H9 (cell line): ENCODE results near the gene ITK. TPM values are rescaled to one million over a fixed set of nuclear protein-coding genes. Genes with fewer than 3 reads are reported as not detected.

Experiments
- DNase-seq: peaks from one replicate; pipeline ENCODE4 v3.0.0-alpha.2; 2017
- H2AFZ ChIP-seq: one replicate; pipeline ENCODE4 v1.6.1; 2013; ENCODE audit warnings: mild to moderate bottlenecking, low read length, control low read depth, moderate library complexity
- H2AK5ac ChIP-seq: 2 replicates; pipeline ENCODE4 v1.6.1; 2013; ENCODE audit warnings: low read length, control low read depth, mixed read lengths; ENCODE audit not compliant: insufficient read length
- H2BK120ac ChIP-seq: one replicate; pipeline ENCODE4 v1.6.1; 2013; ENCODE audit warnings: low read depth, mild to moderate bottlenecking, low read length, control low read depth, inconsistent platforms; ENCODE audit not compliant: poor library complexity, severe bottlenecking
- H2BK12ac ChIP-seq: 2 replicates; pipeline ENCODE4 v1.6.1; 2013; ENCODE audit warnings: low read length, control low read depth, mixed read lengths, low read depth; ENCODE audit not compliant: insufficient read length
- H2BK15ac ChIP-seq: 2 replicates; pipeline ENCODE4 v1.6.1; 2013; ENCODE audit warnings: low read depth, low read length, control low read depth
- H2BK20ac ChIP-seq: one replicate; pipeline ENCODE4 v1.6.1; 2013; ENCODE audit warnings: low read depth, mild to moderate bottlenecking, low read length, control low read depth, inconsistent platforms; ENCODE audit not compliant: poor library complexity, severe bottlenecking
- H2BK5ac ChIP-seq: 2 replicates; pipeline ENCODE4 v1.6.1; 2013; ENCODE audit warnings: low read length, control low read depth, mixed read lengths; ENCODE audit not compliant: insufficient read length
- H3K14ac ChIP-seq: 2 replicates; pipeline ENCODE4 v1.6.1; 2013; ENCODE audit warnings: low read length, control low read depth; ENCODE audit not compliant: insufficient read depth
- H3K18ac ChIP-seq: 2 replicates; pipeline ENCODE4 v1.6.1; 2013; ENCODE audit warnings: low read depth, mild to moderate bottlenecking, mixed read lengths, low read length, control low read depth; ENCODE audit not compliant: insufficient read length
- H3K23ac ChIP-seq: 2 replicates; pipeline ENCODE4 v1.6.1; 2013; ENCODE audit warnings: low read length, control low read depth, mixed read lengths, low read depth; ENCODE audit not compliant: insufficient read length
- H3K23me2 ChIP-seq: 2 replicates; pipeline ENCODE4 v1.6.1; 2013; ENCODE audit warnings: low read depth, mild to moderate bottlenecking, mixed read lengths, low read length, control low read depth; ENCODE audit not compliant: insufficient read length, poor library complexity, severe bottlenecking
- H3K27ac ChIP-seq: 2 replicates; pipeline ENCODE4 v1.5.1; 2013; ENCODE audit warnings: low read length, control low read depth, mixed read lengths, low read depth; ENCODE audit not compliant: insufficient read length
- H3K27me3 ChIP-seq: 2 replicates; pipeline ENCODE4 v1.6.1; 2013; ENCODE audit warnings: low read length, control low read depth, inconsistent platforms; ENCODE audit not compliant: insufficient read depth
- H3K4ac ChIP-seq: 2 replicates; pipeline ENCODE4 v1.6.1; 2013; ENCODE audit warnings: low read depth, mild to moderate bottlenecking, control low read depth, inconsistent platforms, low read length, moderate library complexity
- H3K4me1 ChIP-seq: 2 replicates; pipeline ENCODE4 v1.6.1; 2013; ENCODE audit warnings: low read length, control low read depth, inconsistent platforms; ENCODE audit not compliant: insufficient read depth
- H3K4me2 ChIP-seq: 2 replicates; pipeline ENCODE4 v1.6.1; 2013; ENCODE audit warnings: low read length, control low read depth, mixed read lengths; ENCODE audit not compliant: insufficient read length, insufficient read depth
- H3K56ac ChIP-seq: 2 replicates; pipeline ENCODE4 v1.6.1; 2013; ENCODE audit warnings: low read depth, mild to moderate bottlenecking, mixed read lengths, low read length, control low read depth; ENCODE audit not compliant: insufficient read length
- H3K79me1 ChIP-seq: 2 replicates; pipeline ENCODE4 v1.6.1; 2013; ENCODE audit warnings: low read depth, mild to moderate bottlenecking, moderate library complexity, low read length, control low read depth, inconsistent platforms; ENCODE audit not compliant: insufficient read depth, poor library complexity, severe bottlenecking
- H3K79me2 ChIP-seq: 2 replicates; pipeline ENCODE4 v1.6.1; 2013; ENCODE audit warnings: low read length, control low read depth, inconsistent platforms; ENCODE audit not compliant: insufficient read depth
- H3K9ac ChIP-seq: 2 replicates; pipeline ENCODE4 v1.6.1; 2013; ENCODE audit warnings: low read length, control low read depth, mixed read lengths; ENCODE audit not compliant: insufficient read length; ENCODE audit errors: extremely low read depth
- H3K9me3 ChIP-seq: one replicate; pipeline ENCODE4 v1.6.1; 2013; ENCODE audit warnings: low read depth, low read length, inconsistent platforms; ENCODE audit not compliant: control insufficient read depth
- H3T11ph ChIP-seq: one replicate; pipeline ENCODE4 v1.6.1; 2013; ENCODE audit warnings: mild to moderate bottlenecking, low read length, control low read depth, inconsistent platforms
- H4K20me1 ChIP-seq: one replicate; pipeline ENCODE4 v1.6.1; 2013; ENCODE audit not compliant: control insufficient read depth, insufficient read length, insufficient read depth
- H4K5ac ChIP-seq: 2 replicates; pipeline ENCODE4 v1.6.1; 2013; ENCODE audit warnings: low read depth, mild to moderate bottlenecking, mixed read lengths, low read length, control low read depth; ENCODE audit not compliant: insufficient read length
- H4K8ac ChIP-seq: replicated peaks from 2 replicates; pipeline ENCODE4 v1.6.1; 2013; ENCODE audit warnings: low read length, control low read depth, mixed read lengths, low read depth; ENCODE audit not compliant: insufficient read length
- H4K91ac ChIP-seq: 2 replicates; pipeline ENCODE4 v1.6.1; 2013; ENCODE audit warnings: low read depth, mild to moderate bottlenecking, moderate library complexity, mixed read lengths, low read length, control low read depth; ENCODE audit not compliant: insufficient read length
- H3K27ac Mint-ChIP-seq, 3 experiments: 2 replicates in 2 of 3; 3 replicates in 1 of 3; pipeline ENCODE4 v1.8.0; 2020 to 2021; ENCODE audit warnings: mixed read lengths in 3 of 3, mild to moderate bottlenecking in 1 of 3, moderate library complexity in 1 of 3
- H3K27me3 Mint-ChIP-seq: 2 replicates; pipeline ENCODE4 v1.8.0; 2021; ENCODE audit warnings: low read depth, mild to moderate bottlenecking, moderate library complexity, mixed read lengths
- H3K36me3 Mint-ChIP-seq, 3 experiments: 2 replicates in 2 of 3; 3 replicates in 1 of 3; pipeline ENCODE4 v1.8.0; 2020 to 2021; ENCODE audit warnings: low read depth in 3 of 3, mixed read lengths in 3 of 3; ENCODE audit not compliant: insufficient read depth in 1 of 3
- H3K4me1 Mint-ChIP-seq, 2 experiments: 2 replicates each; pipeline ENCODE4 v1.8.0; 2020; ENCODE audit warnings: mixed read lengths in 2 of 2
- H3K4me3 Mint-ChIP-seq, 2 experiments: 2 replicates in 1 of 2; 3 replicates in 1 of 2; pipeline ENCODE4 v1.8.0; 2020 to 2021; ENCODE audit warnings: mild to moderate bottlenecking in 2 of 2, mixed read lengths in 2 of 2, moderate library complexity in 1 of 2
- H3K9me3 Mint-ChIP-seq, 2 experiments: 2 replicates in 1 of 2; 3 replicates in 1 of 2; pipeline ENCODE4 v1.8.0; 2020; ENCODE audit warnings: mild to moderate bottlenecking in 2 of 2, mixed read lengths in 2 of 2, moderate library complexity in 1 of 2
- CTCF ChIP-seq: fragments of 200-600 bp; sonication (generic); conservative IDR thresholded peaks from 3 replicates; pipeline ENCODE4 v1.8.0; 2021; ENCODE audit warnings: antibody characterized with exemption, mild to moderate bottlenecking
- WGBS: extraction: QIAGEN DNeasy Blood & Tissue Kit; methylation state at CpG from one replicate; pipeline ENCODE4 v1.1.7; 2013; ENCODE audit warnings: missing lambda C conversion rate, low lambda C conversion rate, mixed read lengths; ENCODE audit not compliant: insufficient read length; ENCODE audit errors: extremely low coverage; 5-methylcytosine and 5-hydroxymethylcytosine counted together
- total RNA-seq: library from RNA; stranded (reverse); gene quantifications from 2 replicates; pipeline ENCODE4 v1.2.1, GENCODE V29; 2021

The ITK gene
- total RNA-seq, 1 experiment from 2014 or later, result 0.22 TPM

- Histone ChIP-seq H3K9me3 (no peaks in the 10 kb centered on the region), H3K79me2 (no peaks in the 10 kb centered on the region), H2BK5ac (no peak within 1 kb of the TSS), H2BK12ac (no peak within 1 kb of the TSS), H3K4me2 (peak within 1 kb of the TSS; percentile 75), H3K23ac (no peak within 1 kb of the TSS), H2AK5ac (no peak within 1 kb of the TSS), H4K8ac (no peak within 1 kb of the TSS), H3K14ac (peak within 1 kb of the TSS; percentile 88), H3K23me2 (no peaks in the 10 kb centered on the region), H4K20me1 (no peaks in the 10 kb centered on the region), H3K4ac (no peak within 1 kb of the TSS), H2BK15ac (no peak within 1 kb of the TSS), H3K27me3 (no peaks in the 10 kb centered on the region), H3K9ac (peak within 1 kb of the TSS; percentile 88), H4K5ac (no peak within 1 kb of the TSS), H3K79me1 (peaks cover 2% of the 10 kb centered on the region), H3K18ac (peak within 1 kb of the TSS; percentile 68), H3K4me1 (no peaks in the 10 kb centered on the region), H2AFZ (peak within 1 kb of the TSS; percentile 25), H2BK120ac (no peak within 1 kb of the TSS), H3T11ph (no peak within 1 kb of the TSS), H3K27ac (no peak within 1 kb of the TSS), H4K91ac (no peak within 1 kb of the TSS), H3K56ac (no peak within 1 kb of the TSS), H2BK20ac (no peak within 1 kb of the TSS)
- peaks cover 6 to 28% (median 23%) of the 10 kb centered on the region in 3 experiments; a peak in 6 of 7 replicates for H3K36me3 Mint-ChIP-seq
- H3K9me3 Mint-ChIP-seq, result no peaks in the 10 kb centered on the region; a peak in 1 of 5 replicates
- peak within 1 kb of the TSS; percentile 91 to 92 for H3K4me3 Mint-ChIP-seq
- no peaks in the 10 kb centered on the region for H3K27me3 Mint-ChIP-seq
- TF ChIP-seq CTCF, result no peak
- H3K4me1 Mint-ChIP-seq, result peaks cover 4 to 8% of the 10 kb centered on the region in 2 experiments
- peak; percentile 97 for DNase-seq
- peak within 1 kb of the TSS; percentile 80 to 97 (median 89) for H3K27ac Mint-ChIP-seq
- WGBS, result no CpG with 5 or more reads among the region's 48 CpGs
These were observed 38.1 kb upstream of the ITK start, which contains the start of gene MED7 for GRCh38 chr5:157142317-157143126. Gene MED7, minus strand, starts transcription at chr5:157142865. Its CDS starts 3,434 bp downstream, at chr5:157139431.
